Lower lobe of right lung (tissue), 2 donors: Measurements from ENCODE around the gene STXBP3. TPM values are rescaled to one million over a fixed set of nuclear protein-coding genes. Genes with fewer than 3 reads are reported as not detected.

Experiments
- ATAC-seq, 2 donors: fragments of 200-7000 bp; cut with Tn5 transposase; one replicate each; pipeline ENCODE4 v1.9.1; 2020 to 2022; ENCODE audit warnings: mild to moderate bottlenecking in 2 of 2, moderate library complexity in 2 of 2
- DNase-seq: peaks from one replicate; pipeline ENCODE4 v3.0.0-alpha.2; 2020
- H3K27ac ChIP-seq: fragments of 200-600 bp; one replicate; pipeline ENCODE4 v1.8.0; 2022
- H3K27me3 ChIP-seq: fragments of 200-600 bp; one replicate; pipeline ENCODE4 v1.8.0; 2022; ENCODE audit warnings: low read depth
- H3K36me3 ChIP-seq: fragments of 200-600 bp; one replicate; pipeline ENCODE4 v1.8.0; 2022; ENCODE audit warnings: mild to moderate bottlenecking
- H3K4me1 ChIP-seq: fragments of 200-600 bp; one replicate; pipeline ENCODE4 v1.8.0; 2022
- H3K4me3 ChIP-seq: fragments of 200-600 bp; one replicate; pipeline ENCODE4 v1.8.0; 2022; ENCODE audit warnings: mild to moderate bottlenecking
- H3K9me3 ChIP-seq: fragments of 200-600 bp; one replicate; pipeline ENCODE4 v1.8.0; 2022
- CTCF ChIP-seq: fragments of 200-600 bp; IDR thresholded peaks from one replicate; pipeline ENCODE4 v1.8.0; 2022; ENCODE audit warnings: antibody characterized with exemption, mild to moderate bottlenecking
- intact Hi-C: fragments of 100-400 bp; cut with DNase I; formaldehyde crosslinking; loops from one replicate; pipeline ENCODE4 v1.11.0; 2022
- total RNA-seq: library from RNA; stranded (reverse); fragmentation: NEBNext Ultra II Directional; extraction: Animal tissue kit (Norgen Biotek cat#: 25700); gene quantifications from one replicate; pipeline ENCODE4 v1.2.1, GENCODE V29; 2021
- donor health status: DM: no; HTN: yes; CAD: no; lungs with severe emphysema.

The STXBP3 gene
- total RNA-seq, 1 donor from 2014 or later = 54.4 TPM

- Histone ChIP-seq H3K27me3 (no peaks in the 10 kb centered on the region), H3K4me3 (no peak overlapping the region), H3K9me3 (no peaks in the 10 kb centered on the region), H3K4me1 (peaks cover 11% of the 10 kb centered on the region), H3K36me3 (no peaks in the 10 kb centered on the region), H3K27ac (peak overlapping the region; percentile 38)
- intact Hi-C loops = no loop called here
- DNase-seq (no peak), ATAC-seq (no peak)
- no peak for TF ChIP-seq CTCF
Measured at GRCh38 chr1:108852221-108852975, 105.9 kb downstream of the STXBP3 start.

GRCh38 chr1:108854221-108855019 lies 107.9 kb downstream of the STXBP3 start:
- Histone ChIP-seq H3K27ac (no peak overlapping the region), H3K4me1 (peaks cover 11% of the 10 kb centered on the region), H3K9me3 (no peaks in the 10 kb centered on the region), H3K4me3 (no peak overlapping the region), H3K36me3 (no peaks in the 10 kb centered on the region), H3K27me3 (no peaks in the 10 kb centered on the region)
- DNase-seq (no peak), ATAC-seq (no peak)
- TF ChIP-seq CTCF = no peak
- intact Hi-C loops = no loop called here

- TF ChIP-seq CTCF = no peak
- H3K27me3 ChIP-seq = no peaks in the 10 kb centered on the region
- DNase-seq = no peak
- peaks cover 9% of the 10 kb centered on the region for H3K4me1 ChIP-seq
- no peaks in the 10 kb centered on the region for H3K9me3 ChIP-seq
- intact Hi-C loops = no loop called here
- no peak within 1 kb of the TSS for H3K27ac ChIP-seq
- no peaks in the 10 kb centered on the region for H3K36me3 ChIP-seq
- ATAC-seq = no peak
- no peak within 1 kb of the TSS for H3K4me3 ChIP-seq
Measured at GRCh38 chr1:108856994-108857393, 110.5 kb downstream of the STXBP3 start, which contains the start of gene AKNAD1. Gene AKNAD1 (minus strand): TSS chr1:108857094. CDS start chr1:108852664, 4,430 bp downstream.

GRCh38 chr1:108858230-108858950 lies 111.9 kb downstream of the STXBP3 start:
- no peak for ATAC-seq
- H3K9me3 ChIP-seq = no peaks in the 10 kb centered on the region
- TF ChIP-seq CTCF = no peak
- no peak overlapping the region for H3K4me3 ChIP-seq
- no peaks in the 10 kb centered on the region for H3K4me1 ChIP-seq
- no peak for DNase-seq
- no peak overlapping the region for H3K27ac ChIP-seq
- no peaks in the 10 kb centered on the region for H3K27me3 ChIP-seq
- intact Hi-C loops = no loop called here
- H3K36me3 ChIP-seq = no peaks in the 10 kb centered on the region

Other genes starting within 250 kb of the STXBP3 start
- gene EEIG2, start 186.6 kb upstream of the STXBP3 start, total RNA-seq = 20.0 TPM
- gene HENMT1, start 85.6 kb upstream of the STXBP3 start, total RNA-seq = 6.5 TPM
- gene PRPF38B, start 54.4 kb upstream of the STXBP3 start, total RNA-seq = 41.0 TPM
- gene FNDC7, start 33.8 kb upstream of the STXBP3 start, total RNA-seq = not detected
- 1.3 TPM for gene AKNAD1, start 110.4 kb downstream of the STXBP3 start, total RNA-seq
- gene GPSM2, start 130.3 kb downstream of the STXBP3 start, total RNA-seq = 16.5 TPM
- 32.1 TPM for gene CLCC1, start 216.8 kb downstream of the STXBP3 start, total RNA-seq